Measurements from ENCODE around the gene RBFOX2. TPM values are rescaled to one million over a fixed set of nuclear protein-coding genes. Genes with fewer than 3 reads are reported as not detected.

The RBFOX2 gene
- total RNA-seq, 4 donors from 2014 or later = 39.4 to 80.0 (median 52.9) TPM

DNA sequence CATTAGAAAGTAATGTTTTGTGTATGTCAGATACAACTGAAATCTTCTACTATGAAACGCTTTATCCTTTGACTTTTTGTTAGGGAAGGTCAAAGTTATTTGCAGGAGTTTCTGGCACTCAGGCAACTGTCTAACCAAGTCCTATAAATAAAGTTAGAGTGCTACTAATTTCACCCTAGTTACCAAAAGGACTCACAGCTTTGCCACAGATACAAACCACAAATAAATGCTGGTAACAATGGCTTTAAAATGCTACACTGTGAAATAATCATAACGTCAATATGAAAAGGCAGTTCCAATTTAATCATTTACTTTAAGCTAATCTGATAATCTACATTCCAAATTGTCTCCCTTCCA, 124.3 kb downstream of the RBFOX2 start:
- TF ChIP-seq POLR2A (IDR thresholded peaks at IDR 0.05) = no peak
- TF ChIP-seq, protein P1, sequence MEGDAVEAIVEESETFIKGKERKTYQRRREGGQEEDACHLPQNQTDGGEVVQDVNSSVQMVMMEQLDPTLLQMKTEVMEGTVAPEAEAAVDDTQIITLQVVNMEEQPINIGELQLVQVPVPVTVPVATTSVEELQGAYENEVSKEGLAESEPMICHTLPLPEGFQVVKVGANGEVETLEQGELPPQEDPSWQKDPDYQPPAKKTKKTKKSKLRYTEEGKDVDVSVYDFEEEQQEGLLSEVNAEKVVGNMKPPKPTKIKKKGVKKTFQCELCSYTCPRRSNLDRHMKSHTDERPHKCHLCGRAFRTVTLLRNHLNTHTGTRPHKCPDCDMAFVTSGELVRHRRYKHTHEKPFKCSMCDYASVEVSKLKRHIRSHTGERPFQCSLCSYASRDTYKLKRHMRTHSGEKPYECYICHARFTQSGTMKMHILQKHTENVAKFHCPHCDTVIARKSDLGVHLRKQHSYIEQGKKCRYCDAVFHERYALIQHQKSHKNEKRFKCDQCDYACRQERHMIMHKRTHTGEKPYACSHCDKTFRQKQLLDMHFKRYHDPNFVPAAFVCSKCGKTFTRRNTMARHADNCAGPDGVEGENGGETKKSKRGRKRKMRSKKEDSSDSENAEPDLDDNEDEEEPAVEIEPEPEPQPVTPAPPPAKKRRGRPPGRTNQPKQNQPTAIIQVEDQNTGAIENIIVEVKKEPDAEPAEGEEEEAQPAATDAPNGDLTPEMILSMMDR (IDR thresholded peaks at IDR 0.05) = no peak
- Histone ChIP-seq H3K27ac (no peak overlapping the region), H3K4me3 (no peak overlapping the region), H3K36me3 (no peaks in the 10 kb centered on the region), H3K27me3 (no peaks in the 10 kb centered on the region), H3K9me3 (no peaks in the 10 kb centered on the region), H3K4me1 (peaks cover 0 to 18% (median 0%) of the 10 kb centered on the region in 4 donors)
- no peak for DNase-seq

- Histone ChIP-seq H3K4me1 (peaks cover 0 to 18% (median 0%) of the 10 kb centered on the region in 4 donors), H3K27ac (no peak overlapping the region), H3K36me3 (no peaks in the 10 kb centered on the region), H3K27me3 (no peaks in the 10 kb centered on the region), H3K4me3 (no peak overlapping the region), H3K9me3 (no peaks in the 10 kb centered on the region)
- DNase-seq = no peak
- TF ChIP-seq, protein P1 (IDR thresholded peaks at IDR 0.05) = no peak
- no peak for TF ChIP-seq POLR2A (IDR thresholded peaks at IDR 0.05)
Observed at GRCh38 chr22:35903571-35904335, 124.9 kb downstream of the RBFOX2 start.

- Histone ChIP-seq H3K9me3 (no peaks in the 10 kb centered on the region), H3K36me3 (no peaks in the 10 kb centered on the region), H3K27me3 (no peaks in the 10 kb centered on the region), H3K27ac (no peak overlapping the region), H3K4me1 (peaks cover 0 to 18% (median 0%) of the 10 kb centered on the region in 4 donors), H3K4me3 (no peak overlapping the region)
- TF ChIP-seq, protein P1 (IDR thresholded peaks at IDR 0.05) = no peak
- no peak for TF ChIP-seq POLR2A (IDR thresholded peaks at IDR 0.05)
- no peak for DNase-seq
Observed at GRCh38 chr22:35900483-35901168, 128.0 kb downstream of the RBFOX2 start.

DNA sequence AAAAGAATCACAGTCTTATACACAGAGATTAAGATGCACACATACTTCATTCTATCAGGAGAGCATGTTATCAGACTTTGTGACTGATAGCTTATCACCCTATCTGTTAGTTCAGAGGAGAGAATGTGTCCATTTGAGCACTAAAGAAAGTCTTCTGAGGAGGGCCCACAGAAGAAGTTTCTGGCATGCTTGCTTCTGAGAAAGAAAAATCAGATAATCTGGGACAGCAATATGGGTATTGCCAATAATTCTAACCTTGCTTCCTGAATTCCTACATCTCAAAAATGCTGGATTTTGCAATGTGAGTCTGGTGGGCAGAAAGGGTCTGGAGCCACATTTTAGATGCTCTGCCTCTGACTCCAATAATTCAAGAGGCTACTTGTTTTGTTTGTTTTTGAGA, 128.9 kb downstream of the RBFOX2 start:
- no peaks in the 10 kb centered on the region for H3K36me3 ChIP-seq
- DNase-seq = no peak
- no peak overlapping the region for H3K27ac ChIP-seq
- TF ChIP-seq POLR2A (IDR thresholded peaks at IDR 0.05) = no peak
- TF ChIP-seq, protein P1 (IDR thresholded peaks at IDR 0.05) = no peak
- no peak overlapping the region for H3K4me3 ChIP-seq
- H3K4me1 ChIP-seq = peaks cover 0 to 18% (median 0%) of the 10 kb centered on the region in 4 donors
- no peaks in the 10 kb centered on the region for H3K9me3 ChIP-seq
- no peaks in the 10 kb centered on the region for H3K27me3 ChIP-seq

- DNase-seq = no peak
- Histone ChIP-seq H3K4me1 (peaks cover 0 to 6% (median 0%) of the 10 kb centered on the region in 4 donors), H3K36me3 (no peaks in the 10 kb centered on the region), H3K27me3 (no peaks in the 10 kb centered on the region), H3K4me3 (no peak overlapping the region), H3K9me3 (no peaks in the 10 kb centered on the region), H3K27ac (peak overlapping the region in 1 of 4 donors; percentile 78)
- TF ChIP-seq, protein P1 (IDR thresholded peaks at IDR 0.05) = no peak
- TF ChIP-seq POLR2A (IDR thresholded peaks at IDR 0.05) = no peak
Observed at GRCh38 chr22:35896111-35896705, 132.4 kb downstream of the RBFOX2 start.

Measured in Peyer's patch (tissue), 4 donors.